ENCODE data around the gene RBKS.
A peak's percentile ranks its signal among the peaks of the same experiment; 100 is the strongest.
"Not testable (repeated sequence)": the region's sequence is repeated elsewhere in the genome, so short reads cannot be mapped to it uniquely, and the experiment has no call there.

Gene RBKS

DNA sequence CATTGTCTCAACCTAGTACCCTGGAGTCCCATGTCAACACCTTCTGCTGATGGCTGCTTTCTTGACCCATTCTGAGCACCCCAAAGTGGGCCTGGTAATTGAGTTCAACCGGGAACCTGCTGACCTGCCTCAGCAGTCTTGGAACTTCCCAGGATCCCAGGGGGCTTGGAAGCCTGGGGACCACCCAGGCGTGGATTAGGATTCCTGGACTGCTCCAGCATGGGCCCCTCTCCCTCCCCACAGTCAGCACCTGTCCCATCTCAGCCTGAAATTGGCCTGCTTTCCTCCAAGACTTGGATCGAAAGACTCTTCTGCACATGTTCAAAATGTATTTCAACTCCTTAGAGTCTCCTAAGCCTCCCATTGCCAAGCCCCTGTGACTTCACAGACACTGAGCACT lies 134.1 kb downstream of the RBKS start:
- no peak for DNase-seq

DNA sequence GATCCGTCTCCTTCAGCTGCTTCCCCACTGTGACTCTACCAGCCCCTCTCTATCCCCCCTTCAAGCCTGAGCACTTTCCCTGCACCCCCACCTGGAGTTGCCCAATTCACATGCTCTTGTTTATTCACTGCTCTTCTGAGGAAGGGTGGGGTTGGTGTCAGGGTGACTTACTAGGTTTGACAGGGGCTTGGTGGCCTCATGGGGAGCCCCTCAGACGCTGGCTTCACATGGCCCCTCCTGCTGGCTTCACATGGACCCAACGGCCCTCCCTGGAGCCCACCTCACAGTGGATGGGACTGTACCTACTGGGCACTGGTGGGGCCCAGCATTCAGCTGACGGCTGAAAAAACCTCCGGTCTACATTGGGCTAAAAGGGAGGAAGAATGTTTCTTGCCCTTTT lies 135.4 kb downstream of the RBKS start:
- DNase-seq, result no peak

- peak; percentile 79 for DNase-seq
These were observed 136.0 kb downstream of the RBKS start for GRCh38 chr2:27754138-27754588.

DNA sequence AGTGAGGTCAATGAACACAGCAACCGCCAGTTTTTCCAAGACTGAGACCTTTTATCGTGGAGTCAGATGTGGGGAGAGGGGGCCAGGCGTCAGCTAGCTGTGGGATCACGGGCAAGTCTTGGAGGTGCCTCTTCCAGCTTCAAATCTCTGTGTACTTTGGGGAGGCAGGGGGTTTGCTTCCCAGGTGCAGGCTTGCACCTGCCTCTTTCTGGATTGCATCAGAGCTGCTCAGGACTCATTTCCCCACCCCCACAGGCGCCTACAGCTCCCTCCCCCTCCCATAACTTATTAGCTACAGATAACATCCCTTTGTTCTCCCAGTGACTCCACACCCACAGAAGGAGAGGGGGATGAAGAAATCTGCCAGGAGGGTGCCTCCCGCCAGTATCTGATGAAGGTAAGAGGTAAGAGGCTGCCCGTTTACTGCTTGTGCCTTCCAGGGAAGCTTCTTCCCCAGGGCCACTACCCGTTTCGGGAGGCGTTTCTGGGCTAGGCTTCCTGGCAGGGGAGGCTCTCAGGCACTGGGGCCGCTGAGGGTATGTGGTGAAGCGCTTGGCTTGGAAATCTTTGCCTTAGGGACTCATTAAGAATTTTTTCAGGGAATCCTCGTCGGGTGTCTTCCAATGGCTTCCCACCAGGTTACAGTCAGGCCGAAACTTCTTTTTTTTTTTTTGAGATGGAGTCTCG lies 137.5 kb downstream of the RBKS start:
- no peak for DNase-seq

- no peak for DNase-seq
These were observed 138.8 kb downstream of the RBKS start for GRCh38 chr2:27751377-27751776.

DNA sequence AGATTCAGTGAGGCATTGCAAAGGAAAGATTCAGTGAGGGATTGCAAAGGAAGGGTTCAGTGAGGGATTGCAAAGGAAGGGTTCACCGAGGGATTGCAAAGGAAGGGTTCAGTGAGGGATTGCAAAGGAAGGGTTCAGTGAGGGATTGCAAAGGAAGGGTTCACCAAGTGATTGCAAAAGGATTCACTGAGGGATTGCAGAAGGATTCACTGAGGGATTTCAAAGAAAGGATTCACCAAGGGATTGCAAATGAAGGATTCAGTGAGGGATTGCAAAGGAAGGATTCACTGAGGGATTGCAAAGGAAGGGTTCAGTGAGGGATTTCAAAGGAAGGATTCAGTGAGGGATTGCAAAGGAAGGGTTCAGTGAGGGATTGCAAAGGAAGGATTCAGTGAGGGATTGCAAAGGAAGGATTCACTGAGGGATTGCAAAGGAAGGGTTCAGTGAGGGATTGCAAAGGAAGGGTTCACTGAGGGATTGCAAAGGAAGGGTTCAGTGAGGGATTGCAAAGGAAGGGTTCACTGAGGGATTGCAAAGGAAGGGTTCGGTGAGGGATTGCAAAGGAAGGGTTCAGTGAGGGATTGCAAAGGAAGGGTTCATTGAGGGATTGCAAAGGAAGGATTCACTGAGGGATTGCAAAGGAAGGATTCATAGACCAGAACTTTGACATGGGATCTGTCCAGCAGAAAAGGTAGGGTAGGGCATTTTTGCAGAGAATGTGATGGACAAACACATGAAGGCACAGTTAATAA lies 141.2 kb downstream of the RBKS start:
- DNase-seq, result not testable (repeated sequence)

GRCh38 chr2:27747827-27748352 lies 142.3 kb downstream of the RBKS start:
- no peak for DNase-seq

DNA sequence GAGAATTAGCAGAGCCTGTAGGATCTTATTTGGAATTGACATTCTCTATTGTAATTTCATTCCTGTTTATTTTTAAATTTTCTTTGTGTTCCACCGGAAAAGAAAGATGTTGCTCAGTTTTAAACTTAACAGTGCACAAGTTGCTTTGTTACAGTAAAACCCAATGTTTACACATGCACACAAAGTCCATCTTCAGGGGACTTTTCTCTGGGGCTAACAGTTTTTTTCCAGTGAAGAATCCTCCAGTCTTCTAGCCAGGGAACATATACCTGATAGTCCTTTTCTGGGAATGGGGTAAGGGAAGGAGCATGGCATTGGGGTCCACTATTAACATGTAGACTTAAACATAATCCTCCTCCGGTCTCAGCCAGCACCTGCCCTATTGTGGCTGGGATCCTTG lies 143.9 kb downstream of the RBKS start:
- DNase-seq, result no peak

DNA sequence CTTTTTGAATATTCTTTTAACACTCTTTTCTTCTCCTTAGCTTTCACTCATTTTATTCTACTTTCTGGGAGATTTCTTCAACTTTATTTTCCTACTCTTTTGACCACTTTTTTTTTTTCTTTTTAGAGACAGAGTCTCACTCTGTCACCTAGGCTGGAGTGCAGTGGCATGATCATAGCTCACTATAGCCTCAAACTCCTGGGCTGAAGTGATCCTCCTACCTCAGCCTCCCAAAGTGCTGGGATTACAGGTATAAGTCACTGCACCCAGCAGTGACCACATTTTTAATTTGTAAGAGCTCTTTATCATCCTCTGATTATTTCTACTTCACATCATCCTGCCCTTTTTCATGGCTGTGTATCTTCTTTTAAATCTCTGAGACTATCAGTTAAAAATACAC lies 144.7 kb downstream of the RBKS start:
- DNase-seq, result not testable (repeated sequence)

- no peak for DNase-seq
These were observed 147.6 kb downstream of the RBKS start for GRCh38 chr2:27742571-27742970.

DNA sequence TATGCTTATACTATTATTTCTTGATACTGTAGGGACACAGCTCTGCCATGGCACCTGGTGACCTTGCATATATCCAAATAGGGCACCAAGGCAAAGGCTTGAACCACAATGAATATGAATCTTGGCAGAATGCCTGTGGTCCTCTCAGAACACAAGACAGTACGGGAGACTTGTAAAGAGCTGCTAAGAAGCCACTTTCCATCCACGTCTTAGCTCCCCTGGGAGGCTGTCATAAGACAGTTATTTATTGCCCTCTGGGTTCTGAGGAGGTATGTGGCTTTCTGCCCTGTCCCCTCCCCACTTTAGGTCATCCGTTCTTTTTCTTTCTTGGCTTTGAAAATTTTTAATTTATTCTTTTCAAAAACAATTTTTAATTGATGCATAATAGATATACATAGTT lies 148.5 kb downstream of the RBKS start:
- DNase-seq, result no peak

DNA sequence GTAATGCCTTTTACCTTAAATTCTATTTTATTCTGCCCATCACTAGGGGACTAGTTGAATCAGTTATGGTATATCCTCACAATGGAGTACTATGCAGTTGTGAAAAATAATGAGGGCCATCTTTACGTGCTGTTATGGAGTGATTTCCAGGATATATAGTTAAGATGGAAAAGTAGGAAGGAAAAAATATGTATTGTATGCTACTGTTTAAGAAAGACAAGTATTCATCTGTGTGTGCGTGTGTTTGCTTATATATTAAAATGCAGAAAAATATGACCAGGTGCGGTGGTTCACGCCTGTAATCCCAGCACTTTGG lies 151.2 kb downstream of the RBKS start:
- DNase-seq, result no peak

DNA sequence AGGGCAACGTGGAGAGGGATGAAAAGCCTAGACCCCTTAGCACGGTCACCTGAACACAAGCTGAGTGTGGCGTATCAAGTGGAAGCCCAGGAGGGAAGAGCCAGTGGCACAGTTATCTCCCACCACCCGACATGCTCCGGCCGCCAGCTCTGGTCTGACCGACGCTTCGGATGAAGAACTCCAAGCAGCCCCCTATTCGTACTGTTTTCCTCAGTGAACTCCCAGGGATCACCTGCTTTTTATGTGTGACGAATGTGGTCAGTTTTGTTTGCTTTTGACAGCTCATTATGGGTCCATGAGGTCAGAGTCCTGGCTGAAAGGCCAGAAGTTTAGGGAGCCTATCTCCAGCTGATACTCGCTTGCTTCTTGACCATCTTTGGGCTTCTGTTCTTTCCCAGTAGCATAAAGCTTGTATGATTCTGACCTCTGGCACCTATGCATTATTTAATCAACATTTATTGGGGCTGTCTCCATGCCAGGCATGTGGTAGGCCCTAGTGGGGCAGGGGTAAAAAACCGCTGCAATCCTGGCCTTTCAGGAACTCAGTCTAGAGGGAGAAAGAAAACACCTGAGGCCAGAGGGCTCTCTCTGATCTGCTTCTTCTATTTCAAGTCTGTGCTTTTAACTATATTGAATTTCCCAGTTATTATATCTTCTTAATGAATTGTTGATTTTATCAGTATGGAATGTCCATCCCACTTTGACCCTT lies 151.7 kb downstream of the RBKS start:
- no peak for DNase-seq

- no peak for DNase-seq
These were observed 152.4 kb downstream of the RBKS start for GRCh38 chr2:27737676-27738348.

GRCh38 chr2:27736890-27737204 lies 153.3 kb downstream of the RBKS start:
- no peak for DNase-seq

- DNase-seq, result no peak
These were observed 153.9 kb downstream of the RBKS start for GRCh38 chr2:27736031-27736889.

- no peak for DNase-seq
These were observed 154.8 kb downstream of the RBKS start for GRCh38 chr2:27735263-27735904.

DNA sequence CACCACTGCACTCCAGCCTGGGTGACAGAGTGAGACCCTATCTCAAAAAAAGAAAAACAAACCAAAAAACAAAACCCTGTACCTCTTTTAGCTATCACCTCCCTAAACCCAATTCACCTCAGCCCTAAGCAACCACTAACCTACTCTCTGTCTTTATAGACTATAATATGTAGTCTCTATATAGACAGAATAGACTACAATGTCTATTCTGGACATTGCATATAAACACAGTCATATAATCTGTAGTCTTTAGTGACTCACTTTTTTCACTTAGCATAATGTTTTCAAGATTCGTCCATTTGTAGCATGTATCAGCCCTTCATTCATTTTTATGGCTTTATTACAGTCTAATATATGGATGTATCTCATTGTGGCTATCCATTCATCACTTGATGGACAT lies 155.9 kb downstream of the RBKS start:
- DNase-seq, result no peak
